Memory B cell (primary cell): ENCODE data around the gene TRIM52.
"Not testable (repeated sequence)": the region's sequence is repeated elsewhere in the genome, so short reads cannot be mapped to it uniquely, and the experiment has no call there.

Source experiments
- ATAC-seq: fragments of 150-1000 bp; cut with Tn5 transposase; 2 replicates; pipeline ENCODE4 v1.10.0; 2021; ENCODE audit warnings: low read depth, mild to moderate bottlenecking, moderate library complexity
- DNase-seq, 2 donors: peaks; one replicate each; pipeline ENCODE4 v3.0.0; 2022; ENCODE audit warnings: low spot score in 2 of 2
- H3K27ac Mint-ChIP-seq: one replicate; pipeline ENCODE4 v1.8.0; 2022; ENCODE audit warnings: mild to moderate bottlenecking, moderate library complexity, mixed read lengths
- H3K27me3 Mint-ChIP-seq: one replicate; pipeline ENCODE4 v1.8.0; 2022; ENCODE audit warnings: mixed read lengths
- H3K36me3 Mint-ChIP-seq: one replicate; pipeline ENCODE4 v1.8.0; 2022; ENCODE audit warnings: mild to moderate bottlenecking, mixed read lengths
- H3K4me1 Mint-ChIP-seq: one replicate; pipeline ENCODE4 v1.8.0; 2022; ENCODE audit warnings: mixed read lengths
- H3K4me3 Mint-ChIP-seq: one replicate; pipeline ENCODE4 v1.8.0; 2022; ENCODE audit warnings: mild to moderate bottlenecking, moderate library complexity, mixed read lengths
- H3K9me3 Mint-ChIP-seq: one replicate; pipeline ENCODE4 v1.8.0; 2022; ENCODE audit warnings: mixed read lengths

Gene TRIM52

GRCh38 chr5:181219262-181220177 lies 41.4 kb downstream of the TRIM52 start:
- peak overlapping the region; percentile 46 for H3K4me3 Mint-ChIP-seq
- H3K9me3 Mint-ChIP-seq, result no peaks in the 10 kb centered on the region
- ATAC-seq, result no peak
- no peak for DNase-seq
- peak overlapping the region; percentile 83 for H3K27ac Mint-ChIP-seq
- H3K4me1 Mint-ChIP-seq, result peaks cover 34% of the 10 kb centered on the region
- H3K36me3 Mint-ChIP-seq, result no peaks in the 10 kb centered on the region
- no peaks in the 10 kb centered on the region for H3K27me3 Mint-ChIP-seq

- ATAC-seq, result no peak
- DNase-seq, result no peak
- peak overlapping the region; percentile 99 for H3K4me3 Mint-ChIP-seq
- H3K9me3 Mint-ChIP-seq, result no peaks in the 10 kb centered on the region
- peaks cover 26% of the 10 kb centered on the region for H3K4me1 Mint-ChIP-seq
- no peaks in the 10 kb centered on the region for H3K27me3 Mint-ChIP-seq
- peak overlapping the region; percentile 99 for H3K27ac Mint-ChIP-seq
- no peaks in the 10 kb centered on the region for H3K36me3 Mint-ChIP-seq
Observed at GRCh38 chr5:181218795-181219124, 42.2 kb downstream of the TRIM52 start.

GRCh38 chr5:181217803-181218062 lies 43.2 kb downstream of the TRIM52 start:
- Mint-ChIP-seq H3K27me3 (peaks cover 2% of the 10 kb centered on the region), H3K27ac (peak overlapping the region; percentile 99), H3K9me3 (no peaks in the 10 kb centered on the region), H3K4me3 (peak overlapping the region; percentile 99), H3K36me3 (peaks cover 2% of the 10 kb centered on the region), H3K4me1 (peaks cover 25% of the 10 kb centered on the region)
- DNase-seq (no peak), ATAC-seq (peak; percentile 37)

GRCh38 chr5:181217111-181217802 lies 43.7 kb downstream of the TRIM52 start:
- H3K4me3 Mint-ChIP-seq, result peak overlapping the region; percentile 99
- H3K9me3 Mint-ChIP-seq, result no peaks in the 10 kb centered on the region
- peaks cover 23% of the 10 kb centered on the region for H3K4me1 Mint-ChIP-seq
- peaks cover 2% of the 10 kb centered on the region for H3K36me3 Mint-ChIP-seq
- peaks cover 2% of the 10 kb centered on the region for H3K27me3 Mint-ChIP-seq
- ATAC-seq (peak; percentile 26), DNase-seq (peak in 1 of 2 donors; percentile 63)
- H3K27ac Mint-ChIP-seq, result peak overlapping the region; percentile 99

- ATAC-seq, result no peak
Observed at GRCh38 chr5:181215997-181216989, 44.6 kb downstream of the TRIM52 start.

GRCh38 chr5:181214249-181214648 lies 46.7 kb downstream of the TRIM52 start:
- not testable (repeated sequence) for H3K4me3 Mint-ChIP-seq, ATAC-seq, H3K27me3 Mint-ChIP-seq, H3K36me3 Mint-ChIP-seq, DNase-seq, H3K27ac Mint-ChIP-seq, H3K9me3 Mint-ChIP-seq
- H3K4me1 Mint-ChIP-seq, result peaks cover 13% of the 10 kb centered on the region

More at GRCh38 chr5:181215997-181216989, 44.6 kb downstream of the TRIM52 start:
- H3K27ac Mint-ChIP-seq, result peak overlapping the region; percentile 99
- no peaks in the 10 kb centered on the region for H3K9me3 Mint-ChIP-seq
- peaks cover 2% of the 10 kb centered on the region for H3K36me3 Mint-ChIP-seq
- DNase-seq, result no peak
- H3K27me3 Mint-ChIP-seq, result peaks cover 2% of the 10 kb centered on the region
- peaks cover 16% of the 10 kb centered on the region for H3K4me1 Mint-ChIP-seq
- peak overlapping the region; percentile 85 for H3K4me3 Mint-ChIP-seq

- ATAC-seq (no peak), DNase-seq (no peak)
- H3K9me3 Mint-ChIP-seq, result peaks cover 4% of the 10 kb centered on the region
- H3K27ac Mint-ChIP-seq, result peak overlapping the region; percentile 8
- H3K36me3 Mint-ChIP-seq, result peaks cover 2% of the 10 kb centered on the region
- H3K4me1 Mint-ChIP-seq, result peaks cover 13% of the 10 kb centered on the region
- H3K4me3 Mint-ChIP-seq, result no peak overlapping the region
- peaks cover 2% of the 10 kb centered on the region for H3K27me3 Mint-ChIP-seq
Observed at GRCh38 chr5:181212934-181213333, 48.0 kb downstream of the TRIM52 start.

- ATAC-seq (no peak), DNase-seq (no peak)
- peaks cover 16% of the 10 kb centered on the region for H3K4me1 Mint-ChIP-seq
- H3K4me3 Mint-ChIP-seq, result no peak overlapping the region
- H3K27ac Mint-ChIP-seq, result no peak overlapping the region
- peaks cover 2% of the 10 kb centered on the region for H3K36me3 Mint-ChIP-seq
- H3K27me3 Mint-ChIP-seq, result peaks cover 2% of the 10 kb centered on the region
- H3K9me3 Mint-ChIP-seq, result peaks cover 4% of the 10 kb centered on the region
Observed at GRCh38 chr5:181212080-181212479, 48.9 kb downstream of the TRIM52 start.

GRCh38 chr5:181211208-181211607 lies 49.7 kb downstream of the TRIM52 start:
- Mint-ChIP-seq H3K27me3 (peaks cover 2% of the 10 kb centered on the region), H3K9me3 (peaks cover 4% of the 10 kb centered on the region), H3K36me3 (peaks cover 2% of the 10 kb centered on the region), H3K27ac (no peak overlapping the region), H3K4me3 (no peak overlapping the region), H3K4me1 (peaks cover 18% of the 10 kb centered on the region)
- ATAC-seq (no peak), DNase-seq (no peak)

- H3K36me3 Mint-ChIP-seq, H3K27me3 Mint-ChIP-seq, DNase-seq, H3K4me3 Mint-ChIP-seq, ATAC-seq, H3K27ac Mint-ChIP-seq, H3K9me3 Mint-ChIP-seq: not testable (repeated sequence)
- peaks cover 21% of the 10 kb centered on the region for H3K4me1 Mint-ChIP-seq
Observed at GRCh38 chr5:181210698-181211097, 50.2 kb downstream of the TRIM52 start.

GRCh38 chr5:181210148-181210547 lies 50.8 kb downstream of the TRIM52 start:
- H3K4me3 Mint-ChIP-seq, DNase-seq, H3K27me3 Mint-ChIP-seq, H3K9me3 Mint-ChIP-seq, ATAC-seq, H3K27ac Mint-ChIP-seq, H3K36me3 Mint-ChIP-seq: not testable (repeated sequence)
- peaks cover 23% of the 10 kb centered on the region for H3K4me1 Mint-ChIP-seq

GRCh38 chr5:181209006-181209405 lies 51.9 kb downstream of the TRIM52 start:
- DNase-seq, H3K9me3 Mint-ChIP-seq, H3K36me3 Mint-ChIP-seq, ATAC-seq, H3K27ac Mint-ChIP-seq, H3K27me3 Mint-ChIP-seq, H3K4me3 Mint-ChIP-seq: not testable (repeated sequence)
- H3K4me1 Mint-ChIP-seq, result peaks cover 26% of the 10 kb centered on the region

- H3K27ac Mint-ChIP-seq, result peak overlapping the region; percentile 97
Observed at GRCh38 chr5:181207960-181208253, 53.0 kb downstream of the TRIM52 start.

More at GRCh38 chr5:181207960-181208253, 53.0 kb downstream of the TRIM52 start:
- peaks cover 4% of the 10 kb centered on the region for H3K9me3 Mint-ChIP-seq
- DNase-seq (no peak), ATAC-seq (no peak)
- H3K27me3 Mint-ChIP-seq, result peaks cover 4% of the 10 kb centered on the region
- H3K36me3 Mint-ChIP-seq, result no peaks in the 10 kb centered on the region
- H3K4me1 Mint-ChIP-seq, result peaks cover 24% of the 10 kb centered on the region
- H3K4me3 Mint-ChIP-seq, result peak overlapping the region; percentile 60
